H1 (cell line): ENCODE results near the gene SLC43A3. TPM values are rescaled to one million over a fixed set of nuclear protein-coding genes. Genes with fewer than 3 reads are reported as not detected.

Experiments used
- HDAC2 ChIP-seq, 2 experiments: fragments of 300-600 bp in 1 of 2; sonication (generic) in 1 of 2; IDR thresholded peaks; 2 replicates each; pipeline ENCODE4 v1.6.1; 2011 to 2012; ENCODE audit warnings: low read depth in 2 of 2, low read length in 2 of 2, mild to moderate bottlenecking in 2 of 2, moderate library complexity in 2 of 2, borderline replicate concordance in 1 of 2, inconsistent platforms in 1 of 2
- polyA plus RNA-seq, 7 experiments: library from polyadenylated mRNA; depleted of rRNA in 3 of 7; stranded (reverse) in 5 of 7; unstranded in 2 of 7; fragments of >200 nt in 5 of 7; fragments of 200-250 nt in 2 of 7; gene quantifications; 1 replicate in 5 of 7; 2 replicates in 1 of 7; 4 replicates in 1 of 7; pipeline versions ENCODE4 v1.2.1 to v1.2.3, GENCODE V29; 2011 to 2013; ENCODE audit warnings: missing spikeins in 2 of 7, mixed read lengths in 2 of 7
- total RNA-seq: library from RNA; stranded (reverse); fragmentation: NEBNext Ultra II Directional; extraction: Animal tissue kit (Norgen Biotek cat#: 25700); gene quantifications from 2 replicates; pipeline ENCODE4 v1.2.1, GENCODE V29; 2021

The SLC43A3 gene
- total and polyA plus RNA-seq, 2 of the 8 experiments (the other 6 are each of a cell fraction or from before 2014, with no cell fraction given) = 31.8 to 67.8 TPM

DNA sequence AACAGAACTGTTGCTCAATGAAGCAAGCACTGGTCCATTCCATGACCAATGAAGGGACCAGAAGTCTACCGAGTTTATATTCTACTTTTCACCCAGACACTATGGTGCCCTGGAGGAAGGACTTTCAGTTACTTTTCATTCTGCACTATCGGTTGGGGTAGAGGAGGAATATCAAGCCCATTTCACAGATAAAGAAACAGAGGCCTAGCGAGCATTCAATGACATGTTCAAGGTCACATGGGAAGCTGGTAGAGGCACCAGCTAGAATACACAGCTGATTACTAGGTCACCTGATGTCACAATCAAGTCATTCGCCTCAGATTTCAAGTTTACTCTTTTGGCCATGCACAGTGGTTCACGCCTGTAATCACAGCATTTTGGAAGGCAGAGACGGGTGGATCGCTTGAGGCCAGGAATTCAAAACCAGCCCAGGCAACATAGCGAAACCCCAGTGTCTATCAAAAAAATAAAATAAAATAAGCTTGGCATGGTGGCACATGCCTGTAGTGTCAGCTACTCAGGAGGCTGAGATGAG lies 18.9 kb downstream of the SLC43A3 start (continued):
- no peak for TF ChIP-seq HDAC2 (IDR thresholded peaks at IDR 0.05; ENCODE audit: borderline replicate concordance in 1 of 2, low read depth in 2 of 2, low read length in 2 of 2)
